Uterus (tissue), 4 donors: Measurements from ENCODE around the gene LFNG. TPM values are rescaled to one million over a fixed set of nuclear protein-coding genes. Genes with fewer than 3 reads are reported as not detected.

Source experiments
- DNase-seq, 2 donors: peaks; one replicate each; pipeline ENCODE4 v3.0.0-alpha.2; 2019 to 2020
- H3K27ac ChIP-seq, 2 donors: fragments of 200-600 bp; sonication (generic); 1 replicate in 1 of 2; 2 replicates in 1 of 2; pipeline ENCODE4 v1.5.1; 2016 to 2018
- H3K27me3 ChIP-seq, 2 donors: fragments of 200-600 bp; sonication (generic); one replicate each; pipeline ENCODE4 v1.5.1; 2018 to 2019; ENCODE audit warnings: control low read depth in 1 of 2
- H3K36me3 ChIP-seq, 2 donors: fragments of 200-600 bp; sonication (generic); one replicate each; pipeline ENCODE4 v1.5.1; 2019; ENCODE audit warnings: control low read depth in 1 of 2
- H3K4me1 ChIP-seq, 2 donors: fragments of 200-600 bp; sonication (generic); one replicate each; pipeline ENCODE4 v1.5.1; 2018 to 2019; ENCODE audit warnings: control low read depth in 1 of 2
- H3K4me3 ChIP-seq, 2 donors: fragments of 200-600 bp; sonication (generic); 1 replicate in 1 of 2; 2 replicates in 1 of 2; pipeline ENCODE4 v1.5.1; 2018 to 2019; ENCODE audit warnings: mild to moderate bottlenecking in 1 of 2
- H3K9me3 ChIP-seq, 2 donors: fragments of 200-600 bp; sonication (generic); one replicate each; pipeline ENCODE4 v1.5.1; 2019; ENCODE audit warnings: control low read depth in 1 of 2
- POLR2A ChIP-seq, 2 donors: fragments of 450-650 bp; IDR thresholded peaks; one replicate each; pipeline ENCODE4 v1.6.1; 2016; ENCODE audit warnings: antibody characterized with exemption in 2 of 2, mild to moderate bottlenecking in 1 of 2, moderate library complexity in 1 of 2
- intact Hi-C: fragments of 100-400 bp; cut with DNase I; formaldehyde crosslinking; loops from one replicate; pipeline ENCODE4 v1.15.1; 2023; ENCODE audit warnings: low total_unique reads
- total RNA-seq, 4 donors: library from RNA; depleted of rRNA in 3 of 4; stranded (reverse); fragments of >200 nt in 3 of 4; gene quantifications; one replicate each; pipeline versions ENCODE4 v1.1.0 to v1.2.4, GENCODE V29; 2014 to 2023
- TF ChIP-seq, protein P1 (sequence below), 4 experiments: fragments of 200-600 bp in 2 of 4; fragments of 450-650 bp in 2 of 4; sonication (generic) in 2 of 4; IDR thresholded peaks; one replicate each; pipeline ENCODE4 v1.5.1; 2016 to 2019; ENCODE audit warnings: antibody characterized with exemption in 4 of 4, mild to moderate bottlenecking in 2 of 4, moderate library complexity in 1 of 4
- donor health status: DM: yes; HTN: yes; CAD: no.

Gene LFNG
- total RNA-seq, 4 donors from 2014 or later = 2.3 to 30.5 (median 26.5) TPM; not detected in 1

DNA sequence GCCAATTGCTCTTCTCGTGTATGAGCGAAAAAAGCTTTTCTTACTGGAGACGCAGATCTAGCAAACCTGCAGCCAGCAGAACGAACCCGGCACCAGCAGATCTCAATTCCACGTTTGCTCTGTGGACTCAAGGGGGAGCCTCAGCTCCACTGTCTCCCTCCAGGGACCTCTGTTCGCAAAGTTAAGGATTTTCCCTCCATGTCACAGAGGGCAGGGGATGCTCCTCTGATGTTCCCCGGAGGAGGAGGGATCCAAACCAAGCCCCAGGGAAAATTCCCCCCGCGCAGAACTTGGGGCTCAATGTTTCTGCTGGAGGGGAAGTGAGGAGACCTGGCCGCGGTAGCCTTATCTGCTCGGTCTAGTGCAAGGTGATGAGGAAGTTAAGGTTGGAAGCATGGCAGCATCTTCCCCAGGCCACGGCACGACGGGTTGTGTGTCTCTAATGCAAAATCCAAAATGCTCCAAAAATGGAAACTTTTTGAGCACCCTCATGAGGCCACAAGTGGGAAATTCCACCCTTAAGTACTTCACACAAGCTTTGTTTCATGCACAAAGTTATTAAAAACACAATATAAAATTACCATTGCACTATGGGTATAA, 48.2 kb downstream of the LFNG start:
- H3K4me1 ChIP-seq = no peaks in the 10 kb centered on the region
- no peaks in the 10 kb centered on the region for H3K36me3 ChIP-seq
- no peaks in the 10 kb centered on the region for H3K27me3 ChIP-seq
- DNase-seq = peak in 1 of 2 donors; percentile 54
- no peak overlapping the region for H3K27ac ChIP-seq
- no peak overlapping the region for H3K4me3 ChIP-seq
- H3K9me3 ChIP-seq = no peaks in the 10 kb centered on the region
- intact Hi-C loops = no loop called here
- TF ChIP-seq POLR2A (IDR thresholded peaks at IDR 0.05) = no peak
- TF ChIP-seq, protein P1, sequence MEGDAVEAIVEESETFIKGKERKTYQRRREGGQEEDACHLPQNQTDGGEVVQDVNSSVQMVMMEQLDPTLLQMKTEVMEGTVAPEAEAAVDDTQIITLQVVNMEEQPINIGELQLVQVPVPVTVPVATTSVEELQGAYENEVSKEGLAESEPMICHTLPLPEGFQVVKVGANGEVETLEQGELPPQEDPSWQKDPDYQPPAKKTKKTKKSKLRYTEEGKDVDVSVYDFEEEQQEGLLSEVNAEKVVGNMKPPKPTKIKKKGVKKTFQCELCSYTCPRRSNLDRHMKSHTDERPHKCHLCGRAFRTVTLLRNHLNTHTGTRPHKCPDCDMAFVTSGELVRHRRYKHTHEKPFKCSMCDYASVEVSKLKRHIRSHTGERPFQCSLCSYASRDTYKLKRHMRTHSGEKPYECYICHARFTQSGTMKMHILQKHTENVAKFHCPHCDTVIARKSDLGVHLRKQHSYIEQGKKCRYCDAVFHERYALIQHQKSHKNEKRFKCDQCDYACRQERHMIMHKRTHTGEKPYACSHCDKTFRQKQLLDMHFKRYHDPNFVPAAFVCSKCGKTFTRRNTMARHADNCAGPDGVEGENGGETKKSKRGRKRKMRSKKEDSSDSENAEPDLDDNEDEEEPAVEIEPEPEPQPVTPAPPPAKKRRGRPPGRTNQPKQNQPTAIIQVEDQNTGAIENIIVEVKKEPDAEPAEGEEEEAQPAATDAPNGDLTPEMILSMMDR (IDR thresholded peaks at IDR 0.05) = peak; percentile 33 to 66 (median 44)

GRCh38 chr7:2568521-2569223, 49.1 kb downstream of the LFNG start:
- no peak for DNase-seq
- intact Hi-C loops = no loop called here
- Histone ChIP-seq H3K27me3 (no peaks in the 10 kb centered on the region), H3K27ac (no peak overlapping the region), H3K9me3 (no peaks in the 10 kb centered on the region), H3K4me1 (no peaks in the 10 kb centered on the region), H3K36me3 (no peaks in the 10 kb centered on the region), H3K4me3 (no peak overlapping the region)
- TF ChIP-seq, protein P1 (IDR thresholded peaks at IDR 0.05) = no peak
- TF ChIP-seq POLR2A (IDR thresholded peaks at IDR 0.05) = no peak

DNA sequence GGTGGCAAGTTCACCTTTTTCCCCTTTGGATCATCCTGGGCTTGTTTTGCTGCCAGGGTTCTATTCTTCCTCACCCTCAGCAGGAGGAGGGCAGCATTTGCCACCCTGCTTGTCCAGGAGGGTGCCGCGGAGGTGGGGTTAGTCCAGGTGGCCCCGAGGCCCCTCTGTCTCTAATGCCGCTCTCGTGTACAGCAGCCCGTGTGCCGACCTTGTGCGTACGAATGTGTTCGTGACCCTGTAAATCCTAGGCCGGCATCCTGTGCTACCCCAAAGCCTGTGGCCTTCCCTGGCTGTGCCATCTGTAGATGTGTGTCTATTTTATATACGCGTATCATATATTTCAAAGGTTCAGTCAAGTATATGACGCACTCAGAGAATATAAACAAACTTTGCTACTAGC, 49.8 kb downstream of the LFNG start:
- no peak overlapping the region for H3K27ac ChIP-seq
- no peak for DNase-seq
- TF ChIP-seq POLR2A (IDR thresholded peaks at IDR 0.05) = no peak
- TF ChIP-seq, protein P1 (IDR thresholded peaks at IDR 0.05) = no peak
- intact Hi-C loops = no loop called here
- H3K4me1 ChIP-seq = no peaks in the 10 kb centered on the region
- H3K4me3 ChIP-seq = no peak overlapping the region
- H3K36me3 ChIP-seq = no peaks in the 10 kb centered on the region
- no peaks in the 10 kb centered on the region for H3K9me3 ChIP-seq
- H3K27me3 ChIP-seq = no peaks in the 10 kb centered on the region

- H3K4me1 ChIP-seq = no peaks in the 10 kb centered on the region
- intact Hi-C loops = no loop called here
- H3K9me3 ChIP-seq = no peaks in the 10 kb centered on the region
- H3K27ac ChIP-seq = no peak overlapping the region
- no peaks in the 10 kb centered on the region for H3K27me3 ChIP-seq
- TF ChIP-seq, protein P1 (IDR thresholded peaks at IDR 0.05) = no peak
- no peak for TF ChIP-seq POLR2A (IDR thresholded peaks at IDR 0.05)
- no peak overlapping the region for H3K4me3 ChIP-seq
- H3K36me3 ChIP-seq = no peaks in the 10 kb centered on the region
- DNase-seq = no peak
Observed at GRCh38 chr7:2570021-2570420, 50.4 kb downstream of the LFNG start.

- H3K36me3 ChIP-seq = no peaks in the 10 kb centered on the region
- no peaks in the 10 kb centered on the region for H3K4me1 ChIP-seq
- DNase-seq = no peak
- intact Hi-C loops = no loop called here
- H3K27me3 ChIP-seq = no peaks in the 10 kb centered on the region
- TF ChIP-seq, protein P1 (IDR thresholded peaks at IDR 0.05) = no peak
- no peak for TF ChIP-seq POLR2A (IDR thresholded peaks at IDR 0.05)
- H3K27ac ChIP-seq = no peak overlapping the region
- H3K9me3 ChIP-seq = no peaks in the 10 kb centered on the region
- no peak overlapping the region for H3K4me3 ChIP-seq
Observed at GRCh38 chr7:2571409-2571808, 51.8 kb downstream of the LFNG start.
